GM18909 (cell line): ENCODE measurements around the gene PIPOX.

Source experiments
- ATAC-seq: cut with Tn5 transposase; IDR thresholded peaks from one replicate; pipeline ENCODE4 v1.9.1; 2021; ENCODE audit warnings: mild to moderate bottlenecking; ENCODE audit not compliant: unreplicated experiment, poor library complexity

The PIPOX gene

GRCh38 chr17:29045734-29046472 lies 3.0 kb downstream of the PIPOX start:
- no peak for ATAC-seq

GRCh38 chr17:29046473-29046839 lies 3.5 kb downstream of the PIPOX start:
- no peak for ATAC-seq

DNA sequence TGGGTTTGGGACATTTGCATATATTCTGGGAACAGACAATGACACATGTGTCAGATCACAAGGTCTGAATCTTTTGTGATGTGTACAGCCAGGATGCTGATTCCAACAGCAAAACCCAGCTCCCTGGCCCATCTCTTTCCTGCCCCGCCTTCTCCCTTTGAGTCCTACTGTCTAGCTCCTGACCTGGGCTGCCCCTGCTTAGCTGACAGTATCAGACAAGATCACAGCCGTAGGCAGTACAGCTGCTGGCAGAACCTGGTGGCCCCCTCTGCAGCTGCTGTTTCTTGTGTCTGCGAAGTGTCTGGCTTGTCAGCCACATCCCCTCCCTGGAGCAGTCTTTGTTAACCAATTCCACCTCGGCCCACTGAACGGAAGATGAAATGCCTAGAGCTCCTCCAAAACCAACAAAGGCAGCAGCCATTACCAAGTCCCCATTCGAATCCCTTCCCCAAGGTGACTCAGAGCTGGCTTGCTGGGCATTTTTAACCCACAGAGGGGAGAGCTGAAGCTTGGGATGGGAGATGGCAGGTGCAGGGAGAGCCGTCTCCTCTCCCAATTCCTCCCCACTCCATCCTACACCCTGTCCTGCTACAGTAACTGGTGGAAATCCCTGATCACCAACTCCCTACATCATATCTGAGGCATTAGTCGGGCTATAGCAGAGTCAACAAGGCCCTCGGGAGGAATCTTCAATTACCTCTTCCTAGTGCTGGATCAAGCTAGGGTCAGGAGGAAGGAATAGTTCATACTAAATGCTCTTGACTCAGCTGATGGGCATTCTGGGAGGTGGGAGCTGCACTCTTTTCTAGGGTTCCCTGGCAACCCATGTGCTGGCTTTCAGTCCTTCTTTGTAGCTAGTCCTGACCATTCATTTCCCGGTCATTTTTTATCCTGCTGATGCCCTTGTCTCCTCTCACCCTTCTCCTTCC lies 5.8 kb downstream of the PIPOX start:
- no peak for ATAC-seq

DNA sequence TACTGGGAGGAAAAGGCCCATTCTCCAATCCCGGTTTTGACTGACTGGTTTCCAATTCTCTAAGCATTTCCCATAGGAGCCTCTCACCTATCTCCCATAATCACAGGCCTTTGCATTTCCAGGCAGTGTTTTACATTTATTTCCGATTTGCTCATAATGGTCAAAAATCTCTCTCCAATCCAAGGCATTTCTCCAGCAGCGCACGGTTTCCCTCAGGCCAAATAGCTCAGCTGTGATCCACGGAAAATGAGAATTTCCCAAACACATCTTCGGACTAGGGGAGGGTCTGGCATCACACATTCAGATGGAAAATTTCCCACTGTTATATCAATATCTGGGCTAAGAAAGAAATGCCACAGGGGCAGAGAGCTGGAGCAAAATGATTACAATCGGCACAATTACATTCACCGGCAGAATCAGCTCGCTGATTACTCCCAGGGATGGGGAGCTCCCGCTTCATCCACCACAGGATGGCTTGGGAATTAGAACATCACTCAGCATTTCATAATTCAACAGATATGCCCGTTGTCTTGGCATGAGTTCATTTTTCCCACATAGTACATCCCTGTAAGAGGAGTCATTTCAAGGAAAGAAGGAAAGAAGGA lies 6.7 kb downstream of the PIPOX start:
- no peak for ATAC-seq

DNA sequence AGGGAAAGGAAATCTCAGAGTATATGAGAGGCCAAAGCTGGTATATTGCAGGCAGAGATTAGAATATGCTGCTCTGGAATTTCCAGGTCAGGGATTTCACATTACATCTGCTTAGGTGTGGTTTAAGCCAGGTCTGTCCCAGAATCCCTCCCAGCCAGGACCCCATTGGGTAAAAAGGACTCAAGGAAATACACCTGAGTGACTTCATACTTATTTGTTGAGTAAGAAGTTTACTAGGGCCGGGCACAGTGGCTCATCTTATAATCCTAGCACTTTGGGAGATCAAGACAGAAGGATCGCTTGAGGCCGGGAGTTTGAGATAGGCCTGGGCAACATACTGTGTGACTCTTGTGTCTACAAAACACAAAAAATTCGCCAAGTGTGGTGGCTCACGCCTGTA lies 7.2 kb downstream of the PIPOX start:
- ATAC-seq, result no peak

DNA sequence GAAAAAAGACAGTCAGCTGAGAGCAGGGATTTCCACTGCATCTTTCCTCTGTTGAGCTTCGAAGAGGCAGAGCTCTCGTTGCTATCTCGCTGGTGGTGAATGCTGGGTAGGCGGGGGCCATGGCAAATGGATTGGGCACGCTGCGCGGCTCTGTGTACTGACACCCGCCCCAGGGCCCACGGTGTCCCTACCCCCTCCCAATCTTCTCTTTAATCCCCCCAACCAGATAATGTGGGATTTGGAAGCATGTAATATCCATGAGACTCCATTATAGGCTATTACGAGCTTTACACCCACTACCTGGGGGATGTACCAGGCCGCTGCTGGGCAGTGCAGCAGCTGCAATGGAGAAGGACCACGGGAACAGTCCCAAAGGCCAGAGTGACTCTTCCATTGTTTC lies 8.3 kb downstream of the PIPOX start:
- no peak for ATAC-seq

- no peak for ATAC-seq
Observed at GRCh38 chr17:29051731-29052130, 8.8 kb downstream of the PIPOX start.

- ATAC-seq, result no peak
Observed at GRCh38 chr17:29054835-29055234, 11.9 kb downstream of the PIPOX start.

- no peak for ATAC-seq
Observed at GRCh38 chr17:29057361-29057760, 14.4 kb downstream of the PIPOX start.

DNA sequence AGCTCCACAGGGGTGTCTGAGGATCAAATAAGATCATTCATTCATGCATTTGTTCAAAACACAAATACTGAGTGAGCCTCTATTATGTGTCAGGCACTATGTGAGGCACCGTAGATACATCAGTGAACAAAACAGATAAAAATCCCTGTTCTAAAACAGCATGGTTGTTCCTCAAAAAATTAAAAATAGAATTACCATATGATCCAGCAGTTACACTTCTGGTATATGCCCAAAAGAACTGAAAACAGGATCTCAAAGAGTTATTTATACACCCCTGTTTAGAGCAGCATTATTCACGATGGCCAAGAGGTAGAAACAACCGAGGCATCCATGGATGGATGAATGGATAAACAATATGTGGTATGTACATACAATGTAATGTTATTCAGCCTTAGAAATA lies 15.4 kb downstream of the PIPOX start:
- ATAC-seq, result no peak

DNA sequence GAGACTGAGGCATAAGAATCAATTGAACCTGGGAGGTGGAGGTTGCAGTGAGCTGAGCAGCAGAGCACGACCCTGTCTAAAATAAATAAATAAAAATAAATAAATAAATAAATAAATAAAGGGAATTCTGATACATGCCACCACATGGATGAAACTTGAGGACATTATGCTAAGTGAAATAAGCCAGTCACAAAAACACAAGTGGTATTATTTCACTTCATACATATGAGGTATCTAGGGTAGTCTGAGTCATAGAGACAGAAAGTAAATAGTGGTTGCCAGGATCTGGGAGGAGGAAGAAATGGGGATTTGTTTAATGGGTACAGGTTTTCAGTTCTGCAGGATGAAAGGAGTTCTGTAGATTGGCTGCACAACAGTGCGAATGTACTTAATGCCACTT lies 16.3 kb downstream of the PIPOX start:
- ATAC-seq, result no peak

DNA sequence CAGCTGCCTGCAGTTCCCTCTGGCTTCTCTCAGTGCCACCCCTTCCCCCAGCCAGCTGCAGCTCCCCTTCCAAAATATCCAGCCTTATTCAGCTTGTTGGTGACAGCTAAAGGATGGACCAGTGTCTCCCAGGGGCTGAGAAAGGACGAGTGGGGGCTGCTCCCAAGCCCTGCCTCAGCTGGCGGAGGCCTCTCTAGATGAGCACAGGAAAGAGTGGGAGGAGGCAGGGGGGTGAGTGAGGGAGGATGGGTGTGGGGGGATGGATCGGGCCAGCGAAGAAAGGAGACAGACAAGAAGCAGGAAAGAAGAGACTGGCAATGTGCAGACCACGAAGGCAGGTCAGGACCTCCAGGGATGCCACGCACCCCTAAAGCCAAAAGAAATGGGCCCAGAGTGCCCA lies 17.5 kb downstream of the PIPOX start:
- ATAC-seq, result no peak

DNA sequence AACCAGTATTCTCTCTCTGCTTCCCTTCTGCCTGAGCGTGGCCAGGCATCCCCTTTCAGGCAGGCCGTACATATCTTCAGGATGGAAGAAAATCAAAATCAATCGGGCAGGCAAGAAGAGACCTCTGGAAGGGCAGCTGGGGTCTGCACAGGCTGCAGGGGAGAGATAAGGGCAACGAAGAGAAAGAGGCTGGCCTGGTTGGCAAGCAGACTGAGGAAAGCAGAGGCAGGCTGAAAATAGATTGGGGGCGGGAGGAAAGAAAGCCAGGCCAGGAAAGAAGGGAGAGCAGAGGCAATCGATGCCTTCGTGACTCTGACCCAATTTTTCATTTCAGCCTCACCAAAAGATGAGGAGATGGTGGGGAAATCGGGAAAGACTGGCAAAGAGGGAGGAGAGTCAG lies 18.1 kb downstream of the PIPOX start:
- ATAC-seq, result no peak

GRCh38 chr17:29062215-29062614 lies 19.3 kb downstream of the PIPOX start:
- ATAC-seq, result no peak

GRCh38 chr17:29063992-29064391 lies 21.1 kb downstream of the PIPOX start:
- ATAC-seq, result no peak

GRCh38 chr17:29066047-29066446 lies 23.1 kb downstream of the PIPOX start:
- ATAC-seq, result no peak

DNA sequence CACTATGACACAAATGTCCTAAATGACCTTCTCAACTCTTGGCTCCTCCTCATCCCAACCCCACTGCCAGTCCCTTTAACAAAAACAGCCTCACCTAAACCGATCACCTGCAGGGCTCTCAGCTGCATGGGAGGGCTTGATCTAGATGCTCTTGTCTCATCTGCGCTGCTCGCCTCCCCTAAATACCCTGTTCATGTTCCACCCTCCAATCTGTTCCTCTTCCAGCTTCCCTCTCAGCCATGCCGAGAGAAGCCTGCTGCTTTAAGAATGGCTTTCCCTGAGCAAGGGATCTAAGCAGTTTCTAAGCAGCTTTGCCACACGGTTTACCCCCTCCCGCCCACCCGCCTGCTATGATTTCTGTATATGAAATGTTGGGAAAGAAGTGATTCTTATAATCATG lies 23.7 kb downstream of the PIPOX start:
- no peak for ATAC-seq

DNA sequence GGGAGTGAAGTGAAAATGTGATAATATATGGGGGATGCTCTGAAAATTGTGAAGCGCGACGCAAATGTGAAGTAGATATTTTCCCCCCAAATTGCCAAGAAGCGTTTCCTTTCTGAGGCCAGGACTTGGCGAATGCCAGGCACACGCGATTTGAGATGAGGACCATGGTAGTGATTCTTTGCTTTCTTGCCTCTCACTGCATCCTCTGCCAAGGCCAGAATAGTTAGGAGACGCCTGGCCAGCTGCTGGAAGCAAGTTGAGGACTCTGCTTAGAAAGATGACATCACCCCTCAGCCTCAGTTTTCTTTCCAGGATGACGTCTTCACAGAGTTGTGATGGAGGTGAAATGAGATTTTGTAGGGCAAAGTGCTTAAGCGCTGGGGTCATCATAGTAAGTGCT lies 25.9 kb downstream of the PIPOX start:
- no peak for ATAC-seq

DNA sequence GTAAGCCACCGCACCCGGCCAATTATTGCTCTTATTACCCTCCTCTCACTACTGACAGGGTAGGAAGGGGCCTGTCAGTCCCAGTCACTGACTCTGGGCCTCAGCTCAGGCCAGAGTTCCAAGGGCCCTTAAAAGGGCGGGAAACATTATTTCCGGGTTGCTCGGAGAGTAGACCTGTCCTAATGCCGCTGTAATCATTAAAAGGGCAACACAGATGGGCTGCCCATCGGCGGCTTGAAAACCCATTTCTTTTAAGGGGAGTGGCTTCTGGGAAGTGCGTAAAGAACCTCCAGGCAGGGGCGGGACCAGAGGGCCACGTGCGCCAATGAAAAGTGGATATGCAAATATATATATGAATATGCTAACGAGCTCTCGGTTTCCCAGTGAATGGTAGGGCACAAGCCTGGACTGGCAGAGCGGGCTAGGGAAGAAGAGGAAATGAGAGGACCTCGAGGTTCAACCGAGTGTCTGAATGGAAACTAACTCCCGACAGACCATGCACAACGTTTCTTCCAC lies 26.6 kb downstream of the PIPOX start:
- ATAC-seq, result no peak

DNA sequence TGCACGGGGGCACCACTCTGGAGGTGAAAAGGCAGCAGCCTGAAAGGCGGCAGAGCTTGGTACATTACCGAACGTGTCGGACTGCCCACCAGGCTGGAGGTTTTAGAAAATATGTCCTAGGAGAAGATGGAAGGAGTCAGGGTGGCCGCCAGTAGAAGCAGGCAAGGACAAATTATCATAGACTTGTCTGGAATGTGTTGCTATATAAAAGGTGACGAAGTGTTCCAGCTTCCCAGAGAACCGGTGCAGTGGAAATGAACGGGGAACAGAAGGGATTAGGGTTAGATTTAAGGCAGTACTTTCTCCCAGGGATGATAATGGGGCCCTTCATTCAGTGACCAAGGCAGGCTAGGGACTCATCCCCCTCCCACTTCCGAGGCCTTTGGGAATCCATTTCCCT lies 27.4 kb downstream of the PIPOX start:
- no peak for ATAC-seq

GRCh38 chr17:29070781-29071180 lies 27.8 kb downstream of the PIPOX start:
- ATAC-seq, result no peak
